Adipose tissue (tissue), 3 donors: Measurements from ENCODE around the gene GPR148. TPM values are rescaled to one million over a fixed set of nuclear protein-coding genes. Genes with fewer than 3 reads are reported as not detected.

ENCODE experiments used
- H3K27ac ChIP-seq: one replicate; pipeline ENCODE4 v1.5.1; 2013; ENCODE audit warnings: low read depth, low read length
- WGBS, 3 donors: extraction: QIAGEN DNeasy Blood & Tissue Kit; methylation state at CpG; one replicate each; pipeline ENCODE4 v1.1.7; 2013; 5-methylcytosine and 5-hydroxymethylcytosine counted together
- polyA plus RNA-seq, 3 donors: library from polyadenylated mRNA; stranded (reverse); fragments of 200-250 nt; gene quantifications; one replicate each; pipeline ENCODE4 v1.2.3, GENCODE V29; 2013
- donor health status: healthy with polysubstance abuse.
- donor health status: Bipolar disorder and iron deficiency.
- donor health status: healthy.

The GPR148 gene
- polyA plus RNA-seq, 3 donors = 0.16 TPM; not detected in 2

DNA sequence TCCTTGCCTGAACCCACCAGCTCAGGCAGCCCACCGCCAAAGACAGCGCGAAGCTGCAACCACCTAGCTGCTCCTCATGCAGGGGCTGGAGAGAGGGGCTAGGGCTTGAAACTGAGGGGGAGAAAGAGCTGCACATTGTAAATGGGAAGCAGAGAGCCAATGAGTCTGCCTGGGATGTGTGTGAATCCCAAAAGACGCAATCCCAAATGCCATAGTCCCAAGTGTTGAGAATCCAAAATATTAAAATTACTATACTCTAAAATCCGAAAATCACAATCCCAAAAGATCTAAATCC is 35.9 kb downstream of the GPR148 start:
- H3K27ac ChIP-seq = no peak overlapping the region
- WGBS, 3 donors = 86 to 97% (median 91%) methylated on average over 5 of the region's 5 CpGs

DNA sequence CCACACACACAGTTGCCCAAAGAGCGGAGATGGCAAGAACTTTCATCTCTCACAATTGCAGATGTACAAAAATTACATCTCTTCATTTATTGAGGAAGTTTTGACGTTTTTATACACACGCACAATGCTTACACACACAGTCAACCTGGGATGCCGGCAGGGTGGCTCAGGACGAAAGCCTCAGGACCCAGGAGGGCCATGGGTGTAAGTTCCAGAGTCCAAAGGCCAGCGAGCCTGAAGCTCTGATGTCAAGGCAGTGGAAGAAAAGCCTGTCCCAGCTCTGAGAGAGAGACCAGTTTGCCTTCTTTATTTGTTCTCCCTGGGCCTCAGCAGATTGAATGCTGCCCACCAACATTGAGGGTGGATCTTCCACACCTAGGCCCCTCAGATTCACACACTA is 36.6 kb downstream of the GPR148 start:
- WGBS, 3 donors = 79 to 85% (median 80%) methylated on average over 6 of the region's 6 CpGs
- no peak overlapping the region for H3K27ac ChIP-seq

DNA sequence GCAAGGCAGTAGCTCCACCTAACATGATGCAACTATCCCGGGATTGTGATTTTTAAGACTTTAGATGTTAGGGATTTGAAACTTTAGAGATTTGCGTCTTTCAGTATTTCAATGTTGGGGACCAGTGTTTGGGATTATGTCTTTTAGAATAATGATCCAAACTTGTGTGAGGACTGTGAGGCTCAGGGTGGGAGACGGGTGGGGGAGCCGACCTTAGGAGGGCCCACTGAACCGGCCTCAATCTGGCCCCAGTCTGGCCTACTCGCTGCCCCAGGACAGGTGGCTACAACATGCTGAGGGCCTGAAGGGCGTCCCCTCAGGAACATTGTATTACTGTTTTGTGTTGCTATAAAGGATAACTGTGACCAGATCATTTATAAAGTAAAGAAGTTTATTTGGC is 37.2 kb downstream of the GPR148 start:
- no peak overlapping the region for H3K27ac ChIP-seq
- 89 to 90% (median 90%) methylated on average over 7 of the region's 7 CpGs for WGBS, 3 donors

DNA sequence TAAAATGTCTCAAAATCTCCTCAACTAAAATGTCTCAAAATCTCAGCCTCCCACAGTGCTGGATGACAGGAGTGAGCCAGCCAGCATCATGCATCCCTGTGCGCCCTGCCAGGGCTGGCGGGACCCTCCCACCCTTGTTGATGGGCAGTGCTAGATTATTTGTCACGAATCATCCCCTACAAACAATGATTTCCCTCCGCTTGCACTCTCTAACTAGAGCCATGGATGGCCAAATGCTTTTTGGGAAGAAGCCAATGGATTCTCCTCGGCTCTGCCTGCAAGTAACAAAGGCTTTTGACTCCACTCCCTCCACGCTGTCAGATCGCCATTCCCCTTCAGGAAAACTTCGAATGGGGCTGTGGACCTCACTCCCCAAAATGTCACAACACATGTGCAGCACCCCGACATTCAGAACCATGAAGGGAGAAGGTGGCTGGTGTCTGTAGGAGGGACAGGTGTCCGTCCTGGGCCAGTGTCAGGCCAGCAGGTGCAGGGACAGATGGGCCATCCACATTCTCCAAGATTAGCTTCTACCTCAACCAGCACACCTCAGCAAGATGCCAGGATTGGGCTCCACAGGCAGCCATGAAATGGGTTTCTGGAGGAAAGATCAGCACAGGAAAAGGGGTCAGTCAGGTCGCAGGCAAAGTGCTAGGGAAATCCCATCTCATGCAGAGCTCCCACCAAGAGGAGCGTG is 38.0 kb downstream of the GPR148 start:
- 71 to 84% (median 76%) methylated on average over 12 of the region's 12 CpGs for WGBS, 3 donors

DNA sequence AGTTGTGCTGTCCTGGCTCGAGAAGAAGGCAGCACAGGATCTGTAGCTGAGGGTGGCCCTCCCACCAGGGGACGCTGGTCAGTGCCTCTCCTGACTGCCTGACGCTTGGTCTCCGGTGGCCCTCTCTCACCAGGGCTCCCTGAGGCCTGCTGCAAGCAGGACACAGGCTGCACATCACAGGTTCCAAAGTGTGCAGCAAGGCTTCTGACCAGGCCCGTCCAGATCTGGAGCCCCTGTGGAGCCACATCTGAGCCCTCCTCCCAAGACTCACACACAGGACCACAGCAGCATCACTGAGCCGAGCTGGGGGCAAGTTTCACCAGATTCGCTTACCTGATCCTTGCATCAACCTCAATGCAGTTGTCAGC is 38.5 kb downstream of the GPR148 start:
- H3K27ac ChIP-seq = no peak overlapping the region
- WGBS, 3 donors = 61 to 80% (median 73%) methylated on average over 7 of the region's 7 CpGs

More for the DNA sequence above, 38.0 kb downstream of the GPR148 start:
- no peak overlapping the region for H3K27ac ChIP-seq

DNA sequence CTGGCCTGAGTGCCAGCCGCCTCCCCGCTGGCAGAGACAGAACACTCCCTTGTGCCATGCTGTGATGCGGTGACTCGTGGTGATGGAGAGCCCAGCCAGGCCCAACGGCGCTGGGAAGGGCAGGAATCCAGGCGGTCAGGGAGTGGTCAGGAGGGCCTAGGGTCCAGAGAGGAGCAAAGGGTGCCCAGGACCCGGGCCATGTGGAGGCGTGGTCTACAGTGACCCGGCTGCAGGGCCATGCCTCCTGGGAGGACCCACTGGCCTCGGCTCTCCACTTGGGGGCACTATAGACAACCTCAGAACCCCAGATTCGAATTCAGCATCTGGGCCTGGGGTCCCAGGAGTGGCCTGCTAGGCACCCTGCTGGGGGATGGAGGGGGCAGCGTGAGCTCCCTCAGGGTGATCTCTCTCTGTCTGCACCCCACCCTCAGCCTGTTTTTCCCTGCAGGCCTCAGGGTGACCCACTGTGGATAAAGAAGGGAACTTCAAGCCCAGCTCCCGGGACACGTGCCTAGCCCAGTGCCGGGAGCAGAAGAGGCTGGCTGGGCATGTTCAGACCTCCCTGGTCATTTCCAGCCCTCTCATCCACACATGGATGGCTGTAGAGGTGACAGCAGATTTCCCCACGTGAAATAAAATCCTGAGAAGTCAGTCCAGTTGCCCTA is 39.5 kb downstream of the GPR148 start:
- no peak overlapping the region for H3K27ac ChIP-seq
- WGBS, 3 donors = 78 to 83% (median 81%) methylated on average over 17 of the region's 17 CpGs

DNA sequence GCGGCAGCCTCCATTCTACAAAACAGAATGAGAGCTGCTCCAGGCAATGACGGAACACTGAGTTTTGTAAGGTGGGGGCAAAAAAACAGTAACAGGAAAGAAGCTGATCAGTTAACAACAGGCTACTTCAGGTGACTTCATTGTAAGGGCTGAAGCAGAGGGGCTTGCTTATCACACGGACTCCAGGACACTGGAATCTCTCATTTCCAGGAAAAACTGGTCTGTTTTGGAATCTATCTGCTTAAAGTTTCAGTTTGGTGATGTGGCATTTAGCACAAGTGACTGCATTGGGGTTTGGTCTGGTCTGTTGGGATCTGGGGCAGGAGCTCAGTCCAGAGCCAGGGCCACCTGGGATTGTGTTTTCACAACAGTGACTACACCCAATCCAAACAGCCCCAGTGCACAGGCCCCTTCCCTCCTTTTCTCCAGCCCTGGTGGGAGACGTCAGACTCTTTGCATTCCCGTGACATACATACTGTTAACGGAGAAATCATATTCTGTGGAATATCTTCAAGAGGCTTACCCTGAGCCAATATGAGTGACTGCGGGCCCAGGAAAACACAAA is 40.6 kb downstream of the GPR148 start:
- 70 to 78% (median 73%) methylated on average over 7 of the region's 7 CpGs for WGBS, 3 donors
- no peak overlapping the region for H3K27ac ChIP-seq

DNA sequence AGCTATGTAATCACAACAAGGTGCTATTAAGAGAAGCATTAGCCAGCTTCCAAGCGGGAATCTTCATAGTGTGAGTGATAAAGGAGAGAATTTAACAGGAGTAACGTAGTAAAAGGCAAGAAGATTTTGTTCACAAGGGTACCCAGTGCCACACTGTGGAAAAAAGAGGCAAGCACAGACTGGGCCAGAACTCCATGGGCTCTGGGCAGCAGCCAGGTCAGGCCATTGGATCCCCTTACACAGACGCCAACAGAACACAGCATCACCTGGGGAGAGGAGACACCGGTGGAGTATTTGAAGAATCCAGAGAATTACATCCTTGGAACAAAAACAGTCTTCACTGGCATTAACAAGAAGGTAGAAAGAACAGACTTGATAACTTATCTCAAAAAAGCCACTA is 47.7 kb downstream of the GPR148 start:
- no peak overlapping the region for H3K27ac ChIP-seq
- 33 to 50% (median 42%) methylated on average over 4 of the region's 4 CpGs for WGBS, 3 donors

DNA sequence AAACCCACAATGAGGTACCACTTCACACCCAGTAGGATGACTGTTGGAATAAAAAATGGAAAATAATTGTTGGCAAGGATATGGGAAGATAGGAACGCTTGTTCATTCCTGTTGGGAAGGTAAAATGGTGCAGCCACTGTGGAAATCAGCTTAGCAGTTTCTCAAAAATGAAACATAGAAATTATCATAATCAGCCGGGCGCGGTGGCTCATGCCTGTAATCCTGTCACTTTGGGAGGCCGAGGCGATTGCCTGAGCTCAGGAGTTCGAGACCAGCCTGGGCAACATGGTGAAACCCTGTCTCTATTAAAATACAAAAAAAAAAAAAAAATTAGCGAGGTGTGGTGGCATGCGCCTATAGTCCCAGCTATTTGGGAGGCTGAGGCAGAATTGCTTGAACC is 49.9 kb downstream of the GPR148 start:
- WGBS, 3 donors = 85 to 97% (median 91%) methylated on average over 9 of the region's 9 CpGs

More for the DNA sequence above, 49.9 kb downstream of the GPR148 start:
- H3K27ac ChIP-seq = no peak overlapping the region

Other genes with a start within 250 kb of the GPR148 start
- under 1 TPM in 1 of 3 donors, not detected in 2; under 0.01 TPM for gene POTEI, start 219.7 kb upstream of the GPR148 start, polyA plus RNA-seq
- under 1 TPM in 1 of 3 donors, not detected in 2; 0.23 TPM for gene CFC1B, start 207.8 kb upstream of the GPR148 start, polyA plus RNA-seq
- gene CFC1, start 129.5 kb upstream of the GPR148 start, polyA plus RNA-seq = 10 to 100 TPM in 1 of 3 donors, under 1 TPM in 2; 0.56 to 18.0 (median 0.80) TPM
- not detected for gene POTEJ, start 117.6 kb upstream of the GPR148 start, polyA plus RNA-seq
- under 1 TPM; 0.03 to 0.28 (median 0.11) TPM for gene AMER3, start 26.5 kb downstream of the GPR148 start, polyA plus RNA-seq
- gene ARHGEF4, start 107.8 kb downstream of the GPR148 start, polyA plus RNA-seq = 10 to 100 TPM in 2 of 3 donors, 1 to 10 TPM in 1; 8.9 to 19.8 (median 13.3) TPM